ENCODE results near the gene KLHL21.

GRCh38 chr1:6601049-6601922 is 1.4 kb downstream of the KLHL21 start:
- TF ChIP-seq CTCF (IDR thresholded peaks at IDR 0.05; ENCODE audit: insufficient read depth, low read depth, low read length) (no peak), EZH2 (IDR thresholded peaks at IDR 0.05; ENCODE audit: insufficient read depth, low read length) (no peak)

All from astrocyte (in vitro differentiated cells and primary cell).